ENCODE measurements around the gene CCDC40. TPM values are rescaled to one million over a fixed set of nuclear protein-coding genes. Genes with fewer than 3 reads are reported as not detected.

Gene CCDC40
- total RNA-seq, 1 experiment from 2014 or later, result 3.9 TPM

GRCh38 chr17:80035687-80035936 is 830 bp upstream of the CCDC40 start, which contains the start of gene TBC1D16:
Gene TBC1D16, minus strand, starts transcription at chr17:80035872. Its CDS starts 22,325 bp downstream, at chr17:80013547.
- Histone ChIP-seq H3K36me3 (ENCODE audit: control insufficient read depth, insufficient read depth, low read length) (no peaks in the 10 kb centered on the region; the same call in 1 of the 2 replicates), H3K4me3 (ENCODE audit: low read depth, low read length) (peak within 1 kb of the TSS; percentile 63), H3K4me1 (peaks cover 4% of the 10 kb centered on the region; the same call in 1 of the 2 replicates), H3K27me3 (replicated peaks; ENCODE audit: control insufficient read depth, insufficient read depth, low read length) (no peaks in the 10 kb centered on the region), H3K9me3 (no peaks in the 10 kb centered on the region)
- H3K27ac Mint-ChIP-seq (ENCODE audit: unreplicated experiment), result peak within 1 kb of the TSS; percentile 99
- no peak for DNase-seq
- intact Hi-C loops (cut with micrococcal nuclease; ENCODE audit: unreplicated experiment), result loop anchor here (5.0 kb wide), 1 partner anchor 42 kb away; no protein-coding TSS in a partner anchor
- no peaks in the 10 kb centered on the region for H3K27me3 Mint-ChIP-seq (ENCODE audit: insufficient read depth, unreplicated experiment)
- H3K4me3 Mint-ChIP-seq (ENCODE audit: unreplicated experiment), result peak within 1 kb of the TSS; percentile 88
- no peak for TF ChIP-seq CTCF (IDR thresholded peaks at IDR 0.05; ENCODE audit: insufficient read depth in 1 of 2, low read depth in 1 of 2, low read length in 1 of 2, severe bottlenecking in 1 of 2, unreplicated experiment in 1 of 2)
- ChIA-PET POLR2A (no interaction called here), CTCF (interaction anchor here (1.3 kb wide), 1 partner anchor 66 kb away, joined by 3 read pairs; the partner anchor contains the start of gene GAA)
- H3K4me1 Mint-ChIP-seq (ENCODE audit: low read depth, unreplicated experiment), result peaks cover 9% of the 10 kb centered on the region
- H3K36me3 Mint-ChIP-seq (ENCODE audit: insufficient read depth, unreplicated experiment), result peaks cover 15% of the 10 kb centered on the region
- H3K9me3 Mint-ChIP-seq (ENCODE audit: unreplicated experiment), result no peaks in the 10 kb centered on the region
- no TSS peak for BruUV-seq (replicated peaks)

GRCh38 chr17:80036715-80037477 is 454 bp downstream of the CCDC40 start:
- H3K4me1 ChIP-seq, result peaks cover 4% of the 10 kb centered on the region; the same call in 1 of the 2 replicates
- ChIA-PET CTCF (no interaction called here), POLR2A (no interaction called here)
- peak overlapping the region; percentile 88 for H3K4me3 Mint-ChIP-seq (ENCODE audit: unreplicated experiment)
- peaks cover 15% of the 10 kb centered on the region for H3K36me3 Mint-ChIP-seq (ENCODE audit: insufficient read depth, unreplicated experiment)
- no TSS peak for BruUV-seq (replicated peaks)
- no peak for TF ChIP-seq CTCF (IDR thresholded peaks at IDR 0.05; ENCODE audit: insufficient read depth in 1 of 2, low read depth in 1 of 2, low read length in 1 of 2, severe bottlenecking in 1 of 2, unreplicated experiment in 1 of 2)
- intact Hi-C loops (cut with micrococcal nuclease; ENCODE audit: unreplicated experiment), result loop anchor here (1.0 to 5.0 kb wide), 2 partner anchors 31 to 40 kb away; no protein-coding TSS in a partner anchor
- peak overlapping the region; percentile 63 for H3K4me3 ChIP-seq (ENCODE audit: low read depth, low read length)
- no peaks in the 10 kb centered on the region for H3K27me3 ChIP-seq (replicated peaks; ENCODE audit: control insufficient read depth, insufficient read depth, low read length)
- H3K9me3 Mint-ChIP-seq (ENCODE audit: unreplicated experiment), result no peaks in the 10 kb centered on the region
- peak overlapping the region; percentile 99 for H3K27ac Mint-ChIP-seq (ENCODE audit: unreplicated experiment)
- peaks cover 9% of the 10 kb centered on the region for H3K4me1 Mint-ChIP-seq (ENCODE audit: low read depth, unreplicated experiment)
- H3K27me3 Mint-ChIP-seq (ENCODE audit: insufficient read depth, unreplicated experiment), result no peaks in the 10 kb centered on the region
- no peaks in the 10 kb centered on the region for H3K36me3 ChIP-seq (ENCODE audit: control insufficient read depth, insufficient read depth, low read length)
- peak; percentile 65 to 68 for DNase-seq
- H3K9me3 ChIP-seq, result no peaks in the 10 kb centered on the region

GRCh38 chr17:80043963-80044362 is 7.5 kb downstream of the CCDC40 start:
- ChIA-PET POLR2A (no interaction called here), CTCF (no interaction called here)
- Mint-ChIP-seq H3K4me3 (ENCODE audit: unreplicated experiment) (no peak overlapping the region), H3K36me3 (ENCODE audit: insufficient read depth, unreplicated experiment) (no peaks in the 10 kb centered on the region), H3K9me3 (ENCODE audit: unreplicated experiment) (no peaks in the 10 kb centered on the region), H3K27me3 (ENCODE audit: insufficient read depth, unreplicated experiment) (no peaks in the 10 kb centered on the region), H3K4me1 (ENCODE audit: low read depth, unreplicated experiment) (no peaks in the 10 kb centered on the region), H3K27ac (ENCODE audit: unreplicated experiment) (no peak overlapping the region)
- intact Hi-C loops (cut with micrococcal nuclease; ENCODE audit: unreplicated experiment), result no loop called here
- BruUV-seq (replicated peaks), result no TSS peak
- Histone ChIP-seq H3K36me3 (ENCODE audit: control insufficient read depth, insufficient read depth, low read length) (no peaks in the 10 kb centered on the region), H3K27me3 (replicated peaks; ENCODE audit: control insufficient read depth, insufficient read depth, low read length) (no peaks in the 10 kb centered on the region), H3K4me1 (no peaks in the 10 kb centered on the region), H3K4me3 (ENCODE audit: low read depth, low read length) (no peak overlapping the region), H3K9me3 (no peaks in the 10 kb centered on the region)
- TF ChIP-seq CTCF (IDR thresholded peaks at IDR 0.05; ENCODE audit: insufficient read depth in 1 of 2, low read depth in 1 of 2, low read length in 1 of 2, severe bottlenecking in 1 of 2, unreplicated experiment in 1 of 2), result no peak
- DNase-seq, result no peak
